ENCODE results near the gene MARCOL.
"Not testable (repeated sequence)": the region's sequence is repeated elsewhere in the genome, so short reads cannot be mapped to it uniquely, and the experiment has no call there.

The MARCOL gene

GRCh38 chr5:148261221-148261620 is 22.9 kb downstream of the MARCOL start:
- no peak for DNase-seq (ENCODE audit: low spot score)
- no peak for FAIRE-seq

- DNase-seq (ENCODE audit: low spot score) (no peak), FAIRE-seq (no peak)
These were observed 29.6 kb downstream of the MARCOL start for GRCh38 chr5:148267962-148268361.

GRCh38 chr5:148268566-148268965 is 30.2 kb downstream of the MARCOL start, which contains the start of gene SPINK13:
TSS of gene SPINK13 (plus strand) at chr5:148268794. CDS start at chr5:148270073, 1,279 bp downstream.
- DNase-seq (ENCODE audit: low spot score) (peak; percentile 65), FAIRE-seq (peak; percentile 89)

GRCh38 chr5:148275129-148275528 is 36.8 kb downstream of the MARCOL start:
- DNase-seq (ENCODE audit: low spot score); FAIRE-seq: not testable (repeated sequence)

- not testable (repeated sequence) for FAIRE-seq
These were observed 42.6 kb downstream of the MARCOL start for GRCh38 chr5:148280893-148281292.

GRCh38 chr5:148281336-148281735 is 43.0 kb downstream of the MARCOL start:
- FAIRE-seq = peak; percentile 27
- not testable (repeated sequence) for DNase-seq (ENCODE audit: low spot score)

More at GRCh38 chr5:148280893-148281292, 42.6 kb downstream of the MARCOL start:
- DNase-seq (ENCODE audit: low spot score) = not testable (repeated sequence)

GRCh38 chr5:148290271-148291195 is 52.2 kb downstream of the MARCOL start:
- DNase-seq (ENCODE audit: low spot score) (peak; percentile 16), FAIRE-seq (no peak)

Measured in urothelium cell line (cell line).